CD4-positive, alpha-beta T cell treated with Interferon alpha-2 for 1 hour (primary cell): ENCODE measurements around the gene SF3B3.
"Not testable (repeated sequence)": the region's sequence is repeated elsewhere in the genome, so short reads cannot be mapped to it uniquely, and the experiment has no call there.

ENCODE experiments used
- DNase-seq, 2 donors: peaks; one replicate each; pipeline ENCODE4 v3.0.0-alpha.2; 2020 to 2022

SF3B3 gene

GRCh38 chr16:70569752-70570151 lies 46.1 kb downstream of the SF3B3 start:
- no peak for DNase-seq

GRCh38 chr16:70570967-70571570 lies 47.5 kb downstream of the SF3B3 start:
- DNase-seq = no peak

GRCh38 chr16:70571623-70572022 lies 48.0 kb downstream of the SF3B3 start:
- no peak for DNase-seq

- DNase-seq = no peak
Observed at GRCh38 chr16:70572050-70572925, 48.7 kb downstream of the SF3B3 start.

GRCh38 chr16:70572926-70573270 lies 49.3 kb downstream of the SF3B3 start:
- DNase-seq = no peak

GRCh38 chr16:70573451-70574121 lies 50.0 kb downstream of the SF3B3 start:
- DNase-seq = no peak

- no peak for DNase-seq
Observed at GRCh38 chr16:70574595-70575271, 51.1 kb downstream of the SF3B3 start.

GRCh38 chr16:70575376-70575775 lies 51.8 kb downstream of the SF3B3 start:
- DNase-seq = no peak

- DNase-seq = peak in 1 of 2 donors; percentile 1
Observed at GRCh38 chr16:70576431-70577255, 53.0 kb downstream of the SF3B3 start.

- DNase-seq = no peak
Observed at GRCh38 chr16:70577256-70577698, 53.7 kb downstream of the SF3B3 start.

GRCh38 chr16:70578035-70578434 lies 54.4 kb downstream of the SF3B3 start:
- DNase-seq = no peak

- DNase-seq = no peak
Observed at GRCh38 chr16:70579248-70579647, 55.6 kb downstream of the SF3B3 start.

GRCh38 chr16:70579648-70580630 lies 56.3 kb downstream of the SF3B3 start:
- DNase-seq = no peak

- DNase-seq = no peak
Observed at GRCh38 chr16:70582280-70582978, 58.8 kb downstream of the SF3B3 start.

- DNase-seq = no peak
Observed at GRCh38 chr16:70586731-70587130, 63.1 kb downstream of the SF3B3 start.

GRCh38 chr16:70588565-70588964 lies 64.9 kb downstream of the SF3B3 start:
- no peak for DNase-seq

GRCh38 chr16:70589416-70589815 lies 65.8 kb downstream of the SF3B3 start:
- DNase-seq = not testable (repeated sequence)

GRCh38 chr16:70589998-70590471 lies 66.4 kb downstream of the SF3B3 start:
- DNase-seq = no peak

- no peak for DNase-seq
Observed at GRCh38 chr16:70590722-70591415, 67.3 kb downstream of the SF3B3 start.

- DNase-seq = no peak
Observed at GRCh38 chr16:70591615-70592014, 68.0 kb downstream of the SF3B3 start.
